A549 (cell line): ENCODE data around the gene SLIT3.

Experiments
- BHLHE40 ChIP-seq: IDR thresholded peaks from 2 replicates; pipeline ENCODE4 v1.6.1; 2012; ENCODE audit warnings: low read depth, low read length, inconsistent platforms
- CBX2 ChIP-seq: fragments of 200-600 bp; sonication (generic); IDR thresholded peaks from 2 replicates; pipeline ENCODE4 v1.6.1; 2016; ENCODE audit warnings: low read depth, mild to moderate bottlenecking, borderline replicate concordance
- CEBPB ChIP-seq, 2 experiments: fragments of >200 bp in 1 of 2; sonication (Bioruptor Twin) in 1 of 2; formaldehyde crosslinking in 1 of 2; IDR thresholded peaks; 2 replicates each; pipeline ENCODE4 v1.6.1; 2012 to 2016
- CTCF ChIP-seq: fragments of >200 bp; sonication (Bioruptor Twin); formaldehyde crosslinking; IDR thresholded peaks from 3 replicates; pipeline ENCODE4 v1.5.1; 2016
- ELK1 ChIP-seq: fragments of 150-350 bp; IDR thresholded peaks from 2 replicates; pipeline ENCODE4 v1.6.1; 2014; ENCODE audit warnings: low read depth, mild to moderate bottlenecking, low read length
- MAFK ChIP-seq: fragments of 450-650 bp; IDR thresholded peaks from 2 replicates; pipeline ENCODE4 v1.6.1; 2014; ENCODE audit not compliant: partially characterized antibody
- MAZ ChIP-seq: fragments of 150-350 bp; IDR thresholded peaks from 2 replicates; pipeline ENCODE4 v1.6.1; 2014; ENCODE audit warnings: antibody characterized with exemption, low read depth, low read length, borderline replicate concordance
- NR3C1 ChIP-seq: fragments of >200 bp; sonication (Bioruptor Twin); formaldehyde crosslinking; IDR thresholded peaks from 3 replicates; pipeline ENCODE4 v1.6.1; 2017
- POLR2A ChIP-seq: IDR thresholded peaks from 2 replicates; pipeline ENCODE4 v1.6.1; 2012; ENCODE audit warnings: mild to moderate bottlenecking, low read length
- RCOR1 ChIP-seq: fragments of 150-350 bp; IDR thresholded peaks from 2 replicates; pipeline ENCODE4 v1.6.1; 2014; ENCODE audit warnings: antibody characterized with exemption, low read length, low read depth
- RFX5 ChIP-seq: fragments of 450-650 bp; IDR thresholded peaks from 2 replicates; pipeline ENCODE4 v1.7.1; 2014; ENCODE audit warnings: antibody characterized with exemption, mild to moderate bottlenecking, moderate library complexity
- ZNF302 ChIP-seq: fragments of 250-450 bp; sonication (Bioruptor Pico); IDR thresholded peaks from 2 replicates; pipeline ENCODE4 v1.9.0; 2021; ENCODE audit warnings: inconsistent platforms, mild to moderate bottlenecking, moderate library complexity
- TF ChIP-seq, protein P1 (sequence below): fragments of 250-450 bp; sonication (Bioruptor Pico); IDR thresholded peaks from 2 replicates; pipeline ENCODE4 v1.5.0; 2021; ENCODE audit warnings: mild to moderate bottlenecking, moderate library complexity, borderline replicate concordance

- no peak for TF ChIP-seq BHLHE40
- peak; percentile 81 for TF ChIP-seq MAFK
- TF ChIP-seq CEBPB (IDR thresholded peaks at IDR 0.05), result no peak
- no peak for TF ChIP-seq ELK1
- TF ChIP-seq CBX2, result no peak
- TF ChIP-seq CTCF, result no peak
- no peak for TF ChIP-seq NR3C1
- no peak for TF ChIP-seq POLR2A
- TF ChIP-seq, protein P1, sequence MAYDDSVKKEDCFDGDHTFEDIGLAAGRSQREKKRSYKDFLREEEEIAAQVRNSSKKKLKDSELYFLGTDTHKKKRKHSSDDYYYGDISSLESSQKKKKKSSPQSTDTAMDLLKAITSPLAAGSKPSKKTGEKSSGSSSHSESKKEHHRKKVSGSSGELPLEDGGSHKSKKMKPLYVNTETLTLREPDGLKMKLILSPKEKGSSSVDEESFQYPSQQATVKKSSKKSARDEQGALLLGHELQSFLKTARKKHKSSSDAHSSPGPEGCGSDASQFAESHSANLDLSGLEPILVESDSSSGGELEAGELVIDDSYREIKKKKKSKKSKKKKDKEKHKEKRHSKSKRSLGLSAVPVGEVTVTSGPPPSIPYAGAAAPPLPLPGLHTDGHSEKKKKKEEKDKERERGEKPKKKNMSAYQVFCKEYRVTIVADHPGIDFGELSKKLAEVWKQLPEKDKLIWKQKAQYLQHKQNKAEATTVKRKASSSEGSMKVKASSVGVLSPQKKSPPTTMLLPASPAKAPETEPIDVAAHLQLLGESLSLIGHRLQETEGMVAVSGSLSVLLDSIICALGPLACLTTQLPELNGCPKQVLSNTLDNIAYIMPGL (CRISPR knock-in tag), result no peak
- TF ChIP-seq RCOR1, result no peak
- TF ChIP-seq MAZ, result no peak
- no peak for TF ChIP-seq ZNF302 (CRISPR knock-in tag)
- no peak for TF ChIP-seq RFX5
These were observed 34.9 kb upstream of the SLIT3 start for GRCh38 chr5:169335806-169336205.
